HepG2 (cell line): ENCODE measurements around the gene SLC25A23. TPM values are rescaled to one million over a fixed set of nuclear protein-coding genes. Genes with fewer than 3 reads are reported as not detected.

Experiments
- ARNT ChIP-seq: fragments of 450-650 bp; IDR thresholded peaks from 2 replicates; pipeline ENCODE4 v1.6.1; 2017
- CREM ChIP-seq, 2 experiments: sonication (generic) in 1 of 2; formaldehyde crosslinking in 1 of 2; IDR thresholded peaks; 2 replicates each; pipeline versions ENCODE4 v1.4.0 to v1.6.1; 2016 to 2020; ENCODE audit warnings: antibody characterized with exemption in 1 of 2, mild to moderate bottlenecking in 1 of 2, missing genetic modification reagents in 1 of 2
- GABPB1 ChIP-seq: IDR thresholded peaks from 2 replicates; pipeline ENCODE4 v1.6.1; 2016; ENCODE audit warnings: mild to moderate bottlenecking, missing genetic modification reagents, moderate library complexity, missing compliant biosample characterization
- HIC2 ChIP-seq: sonication (generic); formaldehyde crosslinking; IDR thresholded peaks from 2 replicates; pipeline ENCODE4 v1.9.0; 2022; ENCODE audit warnings: low read depth, missing genetic modification reagents
- HMG20A ChIP-seq: IDR thresholded peaks from 2 replicates; pipeline ENCODE4 v1.6.1; 2016; ENCODE audit warnings: borderline replicate concordance
- MIER2 ChIP-seq: IDR thresholded peaks from 2 replicates; pipeline ENCODE4 v1.6.1; 2016; ENCODE audit warnings: missing biosample characterization, missing genetic modification reagents
- MXI1 ChIP-seq: IDR thresholded peaks from 3 replicates; pipeline ENCODE4 v1.6.1; 2012; ENCODE audit warnings: low read depth, low read length, inconsistent platforms, borderline replicate concordance
- NCOR1 ChIP-seq: fragments of 200-600 bp; sonication (generic); IDR thresholded peaks from 2 replicates; pipeline ENCODE4 v1.7.0; 2017; ENCODE audit warnings: antibody characterized with exemption, low read length, borderline replicate concordance
- SALL1 ChIP-seq: sonication (generic); formaldehyde crosslinking; IDR thresholded peaks from 2 replicates; pipeline ENCODE4 v1.8.0; 2022; ENCODE audit warnings: mild to moderate bottlenecking, missing genetic modification reagents
- SNAPC2 ChIP-seq: sonication (generic); formaldehyde crosslinking; IDR thresholded peaks from 2 replicates; pipeline ENCODE4 v1.8.1; 2022; ENCODE audit warnings: mild to moderate bottlenecking, missing genetic modification reagents
- SP4 ChIP-seq: sonication (generic); formaldehyde crosslinking; IDR thresholded peaks from 2 replicates; pipeline ENCODE4 v1.8.1; 2023; ENCODE audit warnings: mild to moderate bottlenecking, missing genetic modification reagents
- SRSF1 ChIP-seq: fragments of 200-400 bp; formaldehyde crosslinking; optimal IDR thresholded peaks from 2 replicates; pipeline ENCODE3; 2017; ENCODE audit warnings: mild to moderate bottlenecking, low read depth, low read length, moderate library complexity
- TBX2 ChIP-seq: sonication (generic); formaldehyde crosslinking; IDR thresholded peaks from 2 replicates; pipeline ENCODE4 v1.5.0; 2020; ENCODE audit warnings: missing genetic modification reagents, mild to moderate bottlenecking, borderline replicate concordance
- ZBTB3 ChIP-seq: sonication (generic); formaldehyde crosslinking; IDR thresholded peaks from 2 replicates; pipeline ENCODE4 v1.4.0; 2020; ENCODE audit warnings: low read depth, mild to moderate bottlenecking, moderate library complexity, missing genetic modification reagents, borderline replicate concordance
- ZFX ChIP-seq: sonication (generic); formaldehyde crosslinking; IDR thresholded peaks from 2 replicates; pipeline ENCODE4 v1.4.0; 2020; ENCODE audit warnings: mild to moderate bottlenecking, low read depth, missing genetic modification reagents, moderate library complexity
- ZMYM4 ChIP-seq: sonication (generic); formaldehyde crosslinking; IDR thresholded peaks from 2 replicates; pipeline ENCODE4 v1.8.1; 2023; ENCODE audit warnings: mild to moderate bottlenecking, missing genetic modification reagents
- ZNF264 ChIP-seq: sonication (generic); formaldehyde crosslinking; IDR thresholded peaks from 2 replicates; pipeline ENCODE4 v1.4.0; 2020; ENCODE audit warnings: missing genetic modification reagents
- ZNF501 ChIP-seq: sonication (generic); formaldehyde crosslinking; IDR thresholded peaks from 2 replicates; pipeline ENCODE4 v1.5.1; 2020; ENCODE audit warnings: mild to moderate bottlenecking, moderate library complexity, missing genetic modification reagents
- ZNF687 ChIP-seq: sonication (generic); formaldehyde crosslinking; IDR thresholded peaks from 2 replicates; pipeline ENCODE4 v1.5.1; 2020; ENCODE audit warnings: mild to moderate bottlenecking, missing genetic modification reagents, moderate library complexity
- polyA plus RNA-seq, 8 experiments: library from polyadenylated mRNA; depleted of rRNA in 3 of 8; stranded (reverse) in 7 of 8; unstranded in 1 of 8; fragments of >200 nt; fragmentation: Illumina TruSeq in 4 of 8; extraction: Trizol in 4 of 8; gene quantifications; 2 replicates each; pipeline versions ENCODE4 v1.2.1 to v1.2.3, GENCODE V29; 2011 to 2016; ENCODE audit warnings: low read depth in 4 of 8, missing spikeins in 1 of 8, mixed read lengths in 1 of 8; ENCODE audit not compliant: insufficient read depth in 1 of 8
- total RNA-seq, 5 experiments: library from RNA; depleted of rRNA; stranded (reverse); fragments of >200 nt; fragmentation: Illumina TruSeq; extraction: Trizol; gene quantifications; 2 replicates each; pipeline ENCODE4 v1.2.3, GENCODE V29; 2016; ENCODE audit warnings: low read depth in 1 of 5
- TF ChIP-seq, protein P1 (sequence below): sonication (generic); formaldehyde crosslinking; conservative IDR thresholded peaks from 2 replicates; pipeline ENCODE4 v1.8.0; 2022; ENCODE audit warnings: missing genetic modification reagents

The SLC25A23 gene
- total and polyA plus RNA-seq, 2 of the 13 experiments (the other 11 are each of a cell fraction or from before 2014, with no cell fraction given): 12.4 to 15.2 TPM

DNA sequence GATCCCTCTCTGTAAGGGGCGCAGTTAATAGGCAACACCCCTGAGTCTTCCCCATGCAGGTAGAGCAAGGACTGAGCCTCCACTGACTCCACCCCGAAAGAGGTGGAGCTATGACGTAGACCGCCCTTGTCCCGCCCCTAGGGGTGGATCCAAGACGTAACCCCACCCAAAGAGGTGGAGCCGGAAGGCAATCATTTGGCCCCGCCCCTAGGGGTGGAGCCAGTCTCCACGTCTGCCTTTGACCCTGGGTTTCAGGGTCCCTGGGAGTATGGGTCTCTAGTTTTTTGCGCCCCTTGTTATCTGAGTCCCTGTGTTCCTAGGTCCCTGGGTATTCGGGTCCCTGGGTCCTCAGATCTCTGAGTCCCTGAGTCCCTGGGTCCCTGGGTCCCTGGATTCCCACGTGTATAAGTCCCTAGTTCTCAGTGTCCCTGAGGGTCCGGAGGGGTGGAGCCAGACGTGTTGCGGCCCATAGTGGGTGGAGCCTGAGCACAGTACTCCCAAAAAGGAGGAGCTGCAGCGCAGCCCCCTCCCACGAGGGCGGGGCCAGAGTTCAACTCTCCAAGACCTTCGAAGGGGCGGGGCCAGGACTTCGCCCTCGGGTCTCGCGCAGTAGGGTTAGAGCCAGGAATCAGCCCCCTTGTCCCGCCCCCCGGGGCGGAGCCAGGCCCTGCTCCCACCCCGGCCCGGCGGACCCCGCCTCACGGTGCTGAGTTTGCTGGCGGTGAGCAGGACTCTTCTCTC is 16.7 kb upstream of the SLC25A23 start (continued):
- TF ChIP-seq ZNF687 (peak; percentile 58; the same call in 1 of the 2 replicates), HMG20A (CRISPR knock-in tag) (no peak), ARNT (no peak), CREM (IDR thresholded peaks at IDR 0.05) (peak; percentile 69), CREM (CRISPR knock-in tag; IDR thresholded peaks at IDR 0.05) (no peak), ZMYM4 (CRISPR knock-in tag) (0 out of 2 replicates have a peak, but pooled peaks have one; percentile 32), TBX2 (peak; percentile 28; the same call in 1 of the 2 replicates), GABPB1 (CRISPR knock-in tag) (peak; percentile 40; the same call in 1 of the 2 replicates), SP4 (peak; percentile 88), SNAPC2 (no peak), NCOR1 (peak; percentile 47; the same call in 1 of the 2 replicates), ZBTB3 (CRISPR knock-in tag) (no peak), HIC2 (CRISPR knock-in tag) (no peak), ZFX (peak; percentile 40; the same call in 1 of the 2 replicates), ZNF264 (CRISPR knock-in tag) (no peak), ZNF501 (CRISPR knock-in tag) (peak; percentile 48; the same call in 1 of the 2 replicates), SALL1 (CRISPR knock-in tag) (peak; percentile 39; the same call in 1 of the 2 replicates), SRSF1 (peak; percentile 10), MXI1 (0 out of 3 replicates have a peak, but pooled peaks have one; percentile 11), MIER2 (CRISPR knock-in tag) (0 out of 2 replicates have a peak, but pooled peaks have one; percentile 14)
- TF ChIP-seq, protein P1, sequence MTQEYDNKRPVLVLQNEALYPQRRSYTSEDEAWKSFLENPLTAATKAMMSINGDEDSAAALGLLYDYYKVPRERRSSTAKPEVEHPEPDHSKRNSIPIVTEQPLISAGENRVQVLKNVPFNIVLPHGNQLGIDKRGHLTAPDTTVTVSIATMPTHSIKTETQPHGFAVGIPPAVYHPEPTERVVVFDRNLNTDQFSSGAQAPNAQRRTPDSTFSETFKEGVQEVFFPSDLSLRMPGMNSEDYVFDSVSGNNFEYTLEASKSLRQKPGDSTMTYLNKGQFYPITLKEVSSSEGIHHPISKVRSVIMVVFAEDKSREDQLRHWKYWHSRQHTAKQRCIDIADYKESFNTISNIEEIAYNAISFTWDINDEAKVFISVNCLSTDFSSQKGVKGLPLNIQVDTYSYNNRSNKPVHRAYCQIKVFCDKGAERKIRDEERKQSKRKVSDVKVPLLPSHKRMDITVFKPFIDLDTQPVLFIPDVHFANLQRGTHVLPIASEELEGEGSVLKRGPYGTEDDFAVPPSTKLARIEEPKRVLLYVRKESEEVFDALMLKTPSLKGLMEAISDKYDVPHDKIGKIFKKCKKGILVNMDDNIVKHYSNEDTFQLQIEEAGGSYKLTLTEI (CRISPR knock-in tag): no peak
